GM12872 (cell line): ENCODE data around the gene SYNE4.

Source experiments
- CTCF ChIP-seq: IDR thresholded peaks from 3 replicates; pipeline ENCODE4 v1.5.1; 2011; ENCODE audit warnings: low read depth, mild to moderate bottlenecking, low read length, moderate library complexity; ENCODE audit not compliant: insufficient read depth

SYNE4 gene

GRCh38 chr19:35973487-35973886 lies 35.1 kb downstream of the SYNE4 start:
- no peak for TF ChIP-seq CTCF

- TF ChIP-seq CTCF: no peak
Measured at GRCh38 chr19:35966771-35967170, 41.8 kb downstream of the SYNE4 start.

GRCh38 chr19:35963514-35963913 lies 45.1 kb downstream of the SYNE4 start:
- no peak for TF ChIP-seq CTCF

- TF ChIP-seq CTCF: no peak
Measured at GRCh38 chr19:35960432-35960972, 48.1 kb downstream of the SYNE4 start.

GRCh38 chr19:35959968-35960320 lies 48.7 kb downstream of the SYNE4 start:
- no peak for TF ChIP-seq CTCF

- peak; percentile 36; the same call in 2 of the 3 replicates for TF ChIP-seq CTCF
Measured at GRCh38 chr19:35959040-35959967, 49.3 kb downstream of the SYNE4 start.

GRCh38 chr19:35958660-35959039 lies 50.0 kb downstream of the SYNE4 start:
- TF ChIP-seq CTCF: no peak
